Choroid plexus epithelial cell (primary cell): Measurements from ENCODE around the gene HELZ.

Experiments used
- DNase-seq: peaks from one replicate; pipeline ENCODE4 v3.0.0-alpha.2; 2010; ENCODE audit warnings: low read depth
- H3K4me3 ChIP-seq: 2 replicates; pipeline ENCODE4 v1.5.1; 2011; ENCODE audit warnings: low read depth, mild to moderate bottlenecking, control low read depth, low read length, moderate library complexity
- TF ChIP-seq, protein P1 (sequence below): conservative IDR thresholded peaks from 2 replicates; pipeline ENCODE4 v1.5.1; 2011; ENCODE audit warnings: low read depth, mild to moderate bottlenecking, control low read depth, inconsistent platforms, low read length, moderate library complexity

The HELZ gene

DNA sequence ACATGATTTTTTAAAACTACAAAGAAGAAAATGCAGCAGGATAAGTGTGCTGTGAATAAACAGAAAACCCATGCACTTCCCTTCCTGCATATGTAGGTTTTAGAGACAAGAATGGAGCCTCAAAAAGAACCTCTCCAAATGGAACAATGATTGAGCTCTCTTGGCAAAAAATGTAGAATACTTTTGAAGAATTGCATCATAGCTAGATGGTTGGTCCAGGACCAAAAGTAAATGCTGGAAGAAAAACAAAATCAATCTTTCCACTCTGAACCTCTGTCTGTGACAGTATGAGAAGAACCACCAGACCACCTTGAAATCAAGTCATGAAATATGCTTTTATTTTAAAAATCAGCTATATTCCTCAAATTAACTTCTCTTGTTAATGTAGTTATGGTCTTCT, 17.5 kb downstream of the HELZ start:
- DNase-seq, result peak; percentile 42
- H3K4me3 ChIP-seq, result no peak overlapping the region
- TF ChIP-seq, protein P1, sequence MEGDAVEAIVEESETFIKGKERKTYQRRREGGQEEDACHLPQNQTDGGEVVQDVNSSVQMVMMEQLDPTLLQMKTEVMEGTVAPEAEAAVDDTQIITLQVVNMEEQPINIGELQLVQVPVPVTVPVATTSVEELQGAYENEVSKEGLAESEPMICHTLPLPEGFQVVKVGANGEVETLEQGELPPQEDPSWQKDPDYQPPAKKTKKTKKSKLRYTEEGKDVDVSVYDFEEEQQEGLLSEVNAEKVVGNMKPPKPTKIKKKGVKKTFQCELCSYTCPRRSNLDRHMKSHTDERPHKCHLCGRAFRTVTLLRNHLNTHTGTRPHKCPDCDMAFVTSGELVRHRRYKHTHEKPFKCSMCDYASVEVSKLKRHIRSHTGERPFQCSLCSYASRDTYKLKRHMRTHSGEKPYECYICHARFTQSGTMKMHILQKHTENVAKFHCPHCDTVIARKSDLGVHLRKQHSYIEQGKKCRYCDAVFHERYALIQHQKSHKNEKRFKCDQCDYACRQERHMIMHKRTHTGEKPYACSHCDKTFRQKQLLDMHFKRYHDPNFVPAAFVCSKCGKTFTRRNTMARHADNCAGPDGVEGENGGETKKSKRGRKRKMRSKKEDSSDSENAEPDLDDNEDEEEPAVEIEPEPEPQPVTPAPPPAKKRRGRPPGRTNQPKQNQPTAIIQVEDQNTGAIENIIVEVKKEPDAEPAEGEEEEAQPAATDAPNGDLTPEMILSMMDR, result no peak

DNA sequence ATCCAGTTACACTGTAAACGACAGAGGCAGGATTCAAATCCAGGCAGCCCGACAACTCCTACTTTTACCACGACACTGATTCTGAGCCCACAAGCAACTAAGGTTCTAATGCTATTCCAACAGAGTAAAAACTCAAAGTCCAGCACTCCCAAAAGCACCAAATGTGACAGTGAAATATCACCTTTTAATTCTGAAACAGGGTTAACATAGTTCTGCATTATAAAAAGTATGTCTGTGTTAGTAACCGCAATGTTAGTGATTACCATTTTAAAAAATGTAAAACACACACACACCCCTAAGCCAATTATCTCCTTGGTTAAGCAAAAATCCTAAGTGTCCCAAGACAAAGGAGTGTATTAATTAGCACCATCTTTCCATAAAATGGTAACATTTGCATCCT, 19.7 kb downstream of the HELZ start:
- DNase-seq, result no peak

DNA sequence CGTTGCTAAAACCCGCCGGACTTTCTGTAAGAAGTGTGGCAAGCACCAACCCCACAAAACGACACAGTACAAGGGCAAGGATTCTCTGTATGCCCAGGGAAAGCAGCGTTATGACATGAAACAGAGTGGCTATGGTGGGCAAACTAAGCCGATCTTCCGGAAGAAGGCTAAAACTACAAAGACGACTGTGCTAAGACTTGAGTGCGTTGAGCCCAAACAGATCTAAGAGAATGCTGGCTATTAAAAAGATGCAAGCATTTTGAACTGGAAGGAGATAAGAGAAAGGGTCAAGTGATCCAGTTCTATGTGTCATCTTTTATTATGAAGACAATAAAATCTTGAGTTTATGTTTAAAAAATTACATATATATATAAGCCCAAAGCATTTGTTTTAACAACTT, 20.3 kb downstream of the HELZ start:
- TF ChIP-seq, protein P1, result no peak

More for the DNA sequence above, 19.7 kb downstream of the HELZ start:
- TF ChIP-seq, protein P1, result no peak
- no peak overlapping the region for H3K4me3 ChIP-seq

DNA sequence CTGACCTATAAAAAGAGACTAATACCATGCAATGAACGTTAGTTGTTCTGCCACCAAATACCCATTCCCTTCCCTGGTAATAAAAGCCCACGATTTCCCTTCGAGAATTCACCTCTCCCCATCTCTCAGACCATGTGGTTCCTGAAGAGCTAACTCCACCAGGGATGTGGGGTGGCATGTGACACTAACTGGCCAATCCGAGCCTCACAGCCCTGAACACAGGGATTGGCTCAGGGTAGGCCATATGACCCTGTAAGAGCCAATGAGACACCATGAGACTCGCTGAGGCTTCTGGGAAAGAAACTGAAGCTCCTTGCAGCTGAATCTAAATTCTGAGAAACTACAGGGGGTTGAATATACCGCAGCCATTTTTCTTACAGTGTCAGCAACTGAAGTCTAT, 21.1 kb downstream of the HELZ start:
- no peak for DNase-seq
- TF ChIP-seq, protein P1, result no peak
- no peak overlapping the region for H3K4me3 ChIP-seq

More for the DNA sequence above, 20.3 kb downstream of the HELZ start:
- H3K4me3 ChIP-seq, result no peak overlapping the region
- DNase-seq, result no peak

DNA sequence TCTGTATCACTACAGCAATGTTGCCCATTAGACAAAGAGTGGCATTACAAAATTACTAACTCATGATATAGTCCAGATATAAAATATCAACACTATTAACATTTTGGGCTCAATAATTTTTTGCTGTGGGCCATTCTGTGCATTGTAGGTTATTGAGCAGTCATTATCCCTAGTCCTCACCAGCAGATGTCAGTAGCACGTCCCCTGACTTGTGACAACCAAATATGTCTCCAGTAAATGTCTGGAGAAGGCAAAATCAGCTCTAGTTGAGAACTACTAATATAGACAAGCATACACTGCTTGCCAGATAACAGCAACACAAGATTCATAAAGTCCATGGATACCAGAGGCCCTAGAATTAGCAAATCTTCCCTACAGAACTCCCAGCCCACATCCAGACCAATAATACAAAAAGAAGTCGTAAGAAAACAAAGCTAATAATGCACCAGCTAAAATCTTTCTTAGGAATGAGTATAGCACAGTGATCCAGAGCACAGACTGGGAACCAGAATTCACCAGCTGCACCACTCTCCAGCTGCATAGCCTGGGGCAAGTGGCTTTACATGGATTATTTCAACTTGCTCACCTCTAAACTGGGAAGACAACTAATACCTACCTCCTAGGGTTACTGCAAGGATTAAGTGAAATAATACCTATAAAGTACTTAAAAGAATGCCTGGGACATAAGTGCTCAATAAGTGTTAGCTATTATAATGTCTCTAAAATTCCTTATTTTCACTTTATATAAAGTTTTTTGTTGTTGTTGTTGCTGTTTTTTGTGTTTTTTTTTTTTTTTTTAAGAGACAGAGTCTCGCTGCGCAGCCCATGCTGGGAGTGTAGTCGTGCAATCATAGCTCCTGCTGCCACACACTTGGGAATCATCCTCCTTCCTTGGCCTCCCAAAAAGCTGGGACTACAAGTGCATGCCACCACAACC, 23.7 kb downstream of the HELZ start:
- DNase-seq, result peak; percentile 76
- TF ChIP-seq, protein P1, result peak; percentile 76
- no peak overlapping the region for H3K4me3 ChIP-seq

DNA sequence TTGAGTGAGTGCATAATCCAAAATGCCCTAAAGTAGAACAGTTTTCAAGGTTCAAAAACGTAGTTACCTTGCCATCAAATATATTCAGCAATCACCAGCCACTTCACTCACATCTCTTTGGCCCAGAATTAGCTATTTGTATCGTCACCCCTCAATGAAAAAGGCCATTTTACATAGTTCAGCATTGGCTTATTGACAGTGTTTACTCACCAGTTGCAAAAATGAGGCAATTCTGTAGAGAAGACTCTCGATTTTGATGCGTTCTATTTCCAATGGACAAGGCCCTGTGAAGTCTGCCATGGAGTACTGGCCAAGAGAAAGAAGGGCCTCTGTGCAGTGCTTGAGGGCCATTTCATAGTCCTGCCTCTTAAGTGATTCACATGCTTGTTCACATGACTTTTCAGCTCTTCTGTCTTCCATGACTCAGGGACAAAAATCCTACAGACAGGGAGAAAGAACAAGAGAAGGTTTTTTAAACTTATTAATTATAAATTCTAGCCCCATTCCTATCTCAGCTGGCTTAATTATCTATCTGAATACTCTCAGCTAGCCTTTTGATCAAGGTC, 26.5 kb downstream of the HELZ start:
- DNase-seq, result peak; percentile 71
- H3K4me3 ChIP-seq, result no peak overlapping the region
- TF ChIP-seq, protein P1, result no peak
